ENCODE results near the gene PEX5L. TPM values are rescaled to one million over a fixed set of nuclear protein-coding genes. Genes with fewer than 3 reads are reported as not detected.

Gene PEX5L, protein sequence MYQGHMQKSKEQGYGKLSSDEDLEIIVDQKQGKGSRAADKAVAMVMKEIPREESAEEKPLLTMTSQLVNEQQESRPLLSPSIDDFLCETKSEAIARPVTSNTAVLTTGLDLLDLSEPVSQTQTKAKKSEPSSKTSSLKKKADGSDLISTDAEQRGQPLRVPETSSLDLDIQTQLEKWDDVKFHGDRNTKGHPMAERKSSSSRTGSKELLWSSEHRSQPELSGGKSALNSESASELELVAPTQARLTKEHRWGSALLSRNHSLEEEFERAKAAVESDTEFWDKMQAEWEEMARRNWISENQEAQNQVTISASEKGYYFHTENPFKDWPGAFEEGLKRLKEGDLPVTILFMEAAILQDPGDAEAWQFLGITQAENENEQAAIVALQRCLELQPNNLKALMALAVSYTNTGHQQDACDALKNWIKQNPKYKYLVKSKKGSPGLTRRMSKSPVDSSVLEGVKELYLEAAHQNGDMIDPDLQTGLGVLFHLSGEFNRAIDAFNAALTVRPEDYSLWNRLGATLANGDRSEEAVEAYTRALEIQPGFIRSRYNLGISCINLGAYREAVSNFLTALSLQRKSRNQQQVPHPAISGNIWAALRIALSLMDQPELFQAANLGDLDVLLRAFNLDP
- 10 to 100 TPM; 29.1 to 36.5 (median 32.3) TPM for total RNA-seq

DNA sequence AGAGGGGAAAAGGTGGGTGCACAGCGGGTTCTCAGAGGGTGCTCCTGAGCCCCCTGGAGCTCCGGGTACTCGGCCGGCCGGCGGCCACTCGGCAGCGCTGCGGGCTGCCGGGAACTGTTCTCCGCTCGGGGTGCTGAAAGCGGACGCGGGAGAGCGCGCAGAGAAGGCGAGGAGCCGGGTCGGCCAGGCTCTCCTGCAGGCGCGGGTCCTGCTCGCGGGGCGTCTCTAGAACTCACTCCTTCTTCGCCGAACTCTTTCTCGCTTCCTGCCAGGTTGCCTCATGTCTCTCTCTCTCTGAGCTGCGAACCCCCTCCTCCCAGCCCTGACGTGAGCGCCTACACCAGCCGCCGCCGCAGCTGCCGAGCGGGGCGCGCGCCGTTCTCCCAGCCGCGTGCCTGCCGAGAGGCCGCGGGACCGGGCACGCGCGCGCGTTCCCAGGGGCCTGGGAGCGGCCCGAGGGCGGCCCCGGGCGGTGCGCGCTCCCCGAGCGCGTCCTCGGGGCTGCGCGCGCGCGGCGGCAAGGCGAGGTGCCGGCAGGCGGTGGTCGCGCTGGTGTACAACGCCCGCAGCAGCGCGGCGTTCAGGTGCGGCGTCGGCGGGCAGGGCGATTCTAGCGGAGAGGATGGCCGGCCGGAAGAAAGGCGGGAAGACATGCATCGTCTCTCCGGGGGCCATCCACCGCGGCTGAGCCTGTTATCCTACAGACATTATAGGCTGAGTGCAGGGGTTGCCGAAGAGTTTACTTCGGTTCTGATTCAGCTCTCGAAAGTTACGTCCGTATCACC, at the start of gene PEX5L:
PEX5L (minus strand) TSS at position 267 of the 785 bp plus-strand sequence. CDS start 338 bp downstream, outside the sequence.
- H3K4me1 ChIP-seq = peaks cover 0 to 12% (median 0%) of the 10 kb centered on the region in 4 donors
- DNase-seq (ENCODE audit: low spot score in 2 of 2) = peak in 1 of 2 donors; percentile 5

GRCh38 chr3:180085122-180085710, 48.5 kb upstream of the PEX5L start:
- Histone ChIP-seq H3K27ac (no peak overlapping the region), H3K4me1 (no peaks in the 10 kb centered on the region), H3K27me3 (no peaks in the 10 kb centered on the region), H3K4me3 (no peak overlapping the region), H3K36me3 (no peaks in the 10 kb centered on the region), H3K9me3 (peaks cover 0 to 5% (median 0%) of the 10 kb centered on the region in 4 donors)
- DNase-seq (ENCODE audit: low spot score in 2 of 2) = no peak
- 55 to 57% methylated on average over 2 of the region's 2 CpGs for WGBS, 2 donors
- TF ChIP-seq EP300 (IDR thresholded peaks at IDR 0.05) = no peak
- TF ChIP-seq, protein P1, sequence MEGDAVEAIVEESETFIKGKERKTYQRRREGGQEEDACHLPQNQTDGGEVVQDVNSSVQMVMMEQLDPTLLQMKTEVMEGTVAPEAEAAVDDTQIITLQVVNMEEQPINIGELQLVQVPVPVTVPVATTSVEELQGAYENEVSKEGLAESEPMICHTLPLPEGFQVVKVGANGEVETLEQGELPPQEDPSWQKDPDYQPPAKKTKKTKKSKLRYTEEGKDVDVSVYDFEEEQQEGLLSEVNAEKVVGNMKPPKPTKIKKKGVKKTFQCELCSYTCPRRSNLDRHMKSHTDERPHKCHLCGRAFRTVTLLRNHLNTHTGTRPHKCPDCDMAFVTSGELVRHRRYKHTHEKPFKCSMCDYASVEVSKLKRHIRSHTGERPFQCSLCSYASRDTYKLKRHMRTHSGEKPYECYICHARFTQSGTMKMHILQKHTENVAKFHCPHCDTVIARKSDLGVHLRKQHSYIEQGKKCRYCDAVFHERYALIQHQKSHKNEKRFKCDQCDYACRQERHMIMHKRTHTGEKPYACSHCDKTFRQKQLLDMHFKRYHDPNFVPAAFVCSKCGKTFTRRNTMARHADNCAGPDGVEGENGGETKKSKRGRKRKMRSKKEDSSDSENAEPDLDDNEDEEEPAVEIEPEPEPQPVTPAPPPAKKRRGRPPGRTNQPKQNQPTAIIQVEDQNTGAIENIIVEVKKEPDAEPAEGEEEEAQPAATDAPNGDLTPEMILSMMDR (IDR thresholded peaks at IDR 0.05) = no peak
- TF ChIP-seq POLR2A (IDR thresholded peaks at IDR 0.05) = no peak

More for the DNA sequence above, at the start of gene PEX5L:
- WGBS, 2 donors = 1 to 3% methylated on average over 22 to 38 of the region's 96 CpGs
- peak within 1 kb of the TSS in 2 of 4 donors; percentile 44 to 73 for H3K27ac ChIP-seq
- H3K36me3 ChIP-seq = no peaks in the 10 kb centered on the region
- no peaks in the 10 kb centered on the region for H3K9me3 ChIP-seq
- H3K27me3 ChIP-seq = peaks cover 0 to 35% of the 10 kb centered on the region in 2 donors
- peak within 1 kb of the TSS; percentile 15 to 51 (median 38) for H3K4me3 ChIP-seq
- peak in 1 of 2 donors; percentile 31 for TF ChIP-seq EP300 (IDR thresholded peaks at IDR 0.05)
- peak in 1 of 2 donors; percentile 16 for TF ChIP-seq POLR2A (IDR thresholded peaks at IDR 0.05)
- TF ChIP-seq, protein P1 (IDR thresholded peaks at IDR 0.05) = no peak

- 59 to 70% methylated on average over 2 of the region's 2 CpGs for WGBS, 2 donors
Measured at GRCh38 chr3:180082699-180083098, 46.0 kb upstream of the PEX5L start.

DNA sequence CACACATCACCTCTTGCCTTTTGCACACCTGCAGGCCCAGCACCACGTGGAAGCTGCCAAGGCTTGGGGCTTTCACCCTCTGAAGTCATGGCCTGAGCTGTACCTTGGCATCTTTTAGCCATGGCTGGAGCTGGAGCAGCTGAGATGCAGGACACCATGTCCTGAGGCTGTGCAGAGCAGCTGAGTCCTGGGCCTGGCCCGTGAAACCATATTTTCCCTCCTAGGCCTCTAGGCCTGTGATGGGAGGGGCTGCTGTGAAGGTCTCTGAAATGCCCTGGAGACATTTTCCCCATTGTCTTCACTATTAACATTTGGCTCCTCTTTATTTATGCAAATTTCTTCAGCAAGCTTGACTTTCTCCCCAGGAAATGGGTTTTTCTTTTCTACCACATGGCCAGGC, 41.9 kb upstream of the PEX5L start:
- Histone ChIP-seq H3K9me3 (no peaks in the 10 kb centered on the region), H3K4me1 (no peaks in the 10 kb centered on the region), H3K27ac (no peak overlapping the region), H3K36me3 (no peaks in the 10 kb centered on the region), H3K4me3 (no peak overlapping the region), H3K27me3 (no peaks in the 10 kb centered on the region)
- 32 to 50% methylated on average over 2 of the region's 2 CpGs for WGBS, 2 donors
- TF ChIP-seq EP300 (IDR thresholded peaks at IDR 0.05) = no peak
- no peak for TF ChIP-seq POLR2A (IDR thresholded peaks at IDR 0.05)
- TF ChIP-seq, protein P1 (IDR thresholded peaks at IDR 0.05) = no peak
- DNase-seq (ENCODE audit: low spot score in 2 of 2) = no peak

More at GRCh38 chr3:180082699-180083098, 46.0 kb upstream of the PEX5L start:
- H3K4me1 ChIP-seq = no peaks in the 10 kb centered on the region
- H3K4me3 ChIP-seq = no peak overlapping the region
- TF ChIP-seq POLR2A (IDR thresholded peaks at IDR 0.05) (no peak), EP300 (IDR thresholded peaks at IDR 0.05) (no peak)
- TF ChIP-seq, protein P1 (IDR thresholded peaks at IDR 0.05) = no peak
- no peaks in the 10 kb centered on the region for H3K9me3 ChIP-seq
- H3K27ac ChIP-seq = no peak overlapping the region
- no peaks in the 10 kb centered on the region for H3K36me3 ChIP-seq
- no peaks in the 10 kb centered on the region for H3K27me3 ChIP-seq
- DNase-seq (ENCODE audit: low spot score in 2 of 2) = no peak

Data from tibial nerve (tissue), 4 donors.